HEK293T (cell line): ENCODE data around the gene NAT16.

Source experiments
- CTCF ChIA-PET: fragments of 350-600 bp; formaldehyde crosslinking; extraction: SDS; loops from one replicate; lab custom pipeline; 2021; ENCODE audit warnings: antibody characterized with exemption, inconsistent platforms; lab: Yijun Ruan, JAX
- POLR2A ChIA-PET: fragments of 350-600 bp; formaldehyde crosslinking; extraction: SDS; loops from one replicate; lab custom pipeline; 2020; ENCODE audit warnings: antibody characterized with exemption, inconsistent platforms; lab: Yijun Ruan, JAX
- DNase-seq: peaks from one replicate; pipeline ENCODE4 v3.0.0; 2012; ENCODE audit warnings: mixed read lengths; ENCODE audit errors: extremely low spot score
- ARNT ChIP-seq: fragments of 450-650 bp; IDR thresholded peaks from 2 replicates; pipeline ENCODE4 v1.6.1; 2017; ENCODE audit warnings: mild to moderate bottlenecking
- BHLHE40 ChIP-seq: fragments of 450-650 bp; IDR thresholded peaks from 2 replicates; pipeline ENCODE4 v1.6.1; 2016; ENCODE audit warnings: mild to moderate bottlenecking, moderate library complexity, borderline replicate concordance
- CTBP1 ChIP-seq: fragments of 450-650 bp; IDR thresholded peaks from 2 replicates; pipeline ENCODE4 v1.6.1; 2016; ENCODE audit warnings: borderline replicate concordance
- ELF4 ChIP-seq: fragments of 450-650 bp; IDR thresholded peaks from 2 replicates; pipeline ENCODE4 v1.6.1; 2017; ENCODE audit warnings: antibody characterized with exemption
- FOXA1 ChIP-seq: fragments of 450-650 bp; IDR thresholded peaks from 2 replicates; pipeline ENCODE4 v1.6.1; 2016; ENCODE audit warnings: mild to moderate bottlenecking
- FOXK2 ChIP-seq: fragments of 450-650 bp; IDR thresholded peaks from 2 replicates; pipeline ENCODE4 v1.6.1; 2016; ENCODE audit warnings: mild to moderate bottlenecking
- FOXM1 ChIP-seq: fragments of 450-650 bp; IDR thresholded peaks from 2 replicates; pipeline ENCODE4 v1.6.1; 2017; ENCODE audit warnings: mild to moderate bottlenecking, borderline replicate concordance
- HDGF ChIP-seq: fragments of 450-650 bp; IDR thresholded peaks from 2 replicates; pipeline ENCODE4 v1.6.1; 2017; ENCODE audit warnings: antibody characterized with exemption, borderline replicate concordance
- L3MBTL2 ChIP-seq: fragments of 450-650 bp; conservative IDR thresholded peaks from 2 replicates; pipeline ENCODE4 v1.6.1; 2016; ENCODE audit warnings: mild to moderate bottlenecking
- LEF1 ChIP-seq: fragments of 450-650 bp; IDR thresholded peaks from 2 replicates; pipeline ENCODE4 v1.6.1; 2017; ENCODE audit warnings: mild to moderate bottlenecking, borderline replicate concordance
- NFRKB ChIP-seq: fragments of 450-650 bp; IDR thresholded peaks from 2 replicates; pipeline ENCODE4 v1.6.1; 2016; ENCODE audit warnings: mild to moderate bottlenecking, moderate library complexity
- SP1 ChIP-seq: fragments of 450-650 bp; IDR thresholded peaks from 2 replicates; pipeline ENCODE4 v1.6.1; 2017
- SUZ12 ChIP-seq: fragments of 450-650 bp; IDR thresholded peaks from 2 replicates; pipeline ENCODE4 v1.6.1; 2016; ENCODE audit warnings: mild to moderate bottlenecking
- TARDBP ChIP-seq: fragments of 450-650 bp; IDR thresholded peaks from 2 replicates; pipeline ENCODE4 v1.6.1; 2016
- ZNF384 ChIP-seq: fragments of 450-650 bp; IDR thresholded peaks from 2 replicates; pipeline ENCODE4 v1.6.1; 2016
- TF ChIP-seq, protein P1 (sequence below): fragments of 450-650 bp; IDR thresholded peaks from 2 replicates; pipeline ENCODE4 v1.6.1; 2016

NAT16 gene

DNA sequence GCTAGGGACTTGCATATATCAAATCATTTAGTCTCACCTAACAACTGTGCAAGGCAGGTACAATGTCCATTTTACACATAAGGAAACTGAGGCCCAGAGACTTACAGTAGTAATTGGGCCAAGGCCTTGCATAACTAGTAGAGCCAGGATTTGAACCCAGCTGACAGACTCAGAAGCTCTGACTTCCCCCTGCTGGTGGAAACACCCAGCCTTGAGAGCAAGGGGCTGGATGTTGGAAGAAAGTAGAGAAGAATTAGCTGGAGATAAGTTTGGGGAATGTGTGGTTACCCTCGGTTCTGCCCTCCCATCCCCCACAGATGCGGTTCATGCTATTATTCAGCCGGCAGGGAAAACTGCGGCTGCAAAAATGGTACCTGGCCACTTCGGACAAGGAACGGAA, 23.8 kb downstream of the NAT16 start:
- no peak for TF ChIP-seq SUZ12
- TF ChIP-seq, protein P1, sequence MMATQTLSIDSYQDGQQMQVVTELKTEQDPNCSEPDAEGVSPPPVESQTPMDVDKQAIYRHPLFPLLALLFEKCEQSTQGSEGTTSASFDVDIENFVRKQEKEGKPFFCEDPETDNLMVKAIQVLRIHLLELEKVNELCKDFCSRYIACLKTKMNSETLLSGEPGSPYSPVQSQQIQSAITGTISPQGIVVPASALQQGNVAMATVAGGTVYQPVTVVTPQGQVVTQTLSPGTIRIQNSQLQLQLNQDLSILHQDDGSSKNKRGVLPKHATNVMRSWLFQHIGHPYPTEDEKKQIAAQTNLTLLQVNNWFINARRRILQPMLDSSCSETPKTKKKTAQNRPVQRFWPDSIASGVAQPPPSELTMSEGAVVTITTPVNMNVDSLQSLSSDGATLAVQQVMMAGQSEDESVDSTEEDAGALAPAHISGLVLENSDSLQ: no peak
- DNase-seq: no peak
- CTCF ChIA-PET: interaction anchor here (0.6 to 3.0 kb wide), 4 partner anchors 8 to 36 kb away, joined by 3 to 21 read pairs (median 5); no protein-coding TSS in a partner anchor
- POLR2A ChIA-PET: no interaction called here

DNA sequence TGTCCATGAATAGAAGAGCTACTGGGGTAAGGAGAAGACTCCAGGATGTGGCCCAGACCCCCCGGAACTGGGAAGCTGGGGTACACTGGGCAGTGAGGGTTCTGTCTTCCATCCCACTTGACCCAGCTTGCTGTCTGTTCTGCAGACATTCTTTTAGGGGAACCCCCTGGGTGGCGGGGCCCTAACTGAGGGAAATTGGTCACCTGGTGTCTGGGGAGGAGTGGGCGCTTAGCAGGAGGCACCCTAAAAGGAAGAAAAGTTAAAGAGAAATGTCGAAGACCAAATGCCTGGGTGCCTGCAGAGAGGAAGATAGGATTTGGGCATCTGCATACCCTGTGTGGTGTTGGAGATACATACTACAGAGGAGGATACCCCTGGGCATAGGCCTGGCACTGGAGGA, 24.8 kb downstream of the NAT16 start:
- DNase-seq: no peak
- TF ChIP-seq L3MBTL2: no peak
- no peak for TF ChIP-seq HDGF
- no peak for TF ChIP-seq ARNT
- no peak for TF ChIP-seq FOXM1
- TF ChIP-seq TARDBP: no peak
- no peak for TF ChIP-seq FOXA1
- no peak for TF ChIP-seq BHLHE40
- TF ChIP-seq LEF1: no peak
- no peak for TF ChIP-seq SP1
- TF ChIP-seq, protein P1: no peak
- no peak for TF ChIP-seq SUZ12
- no peak for TF ChIP-seq ZNF384
- ChIA-PET POLR2A (interaction anchor here (0.7 kb wide), 1 partner anchor 65 kb away, joined by 5 read pairs; no protein-coding TSS in a partner anchor), CTCF (interaction anchor here (3.0 kb wide), 1 partner anchor 11 kb away, joined by 21 read pairs; no protein-coding TSS in a partner anchor)

DNA sequence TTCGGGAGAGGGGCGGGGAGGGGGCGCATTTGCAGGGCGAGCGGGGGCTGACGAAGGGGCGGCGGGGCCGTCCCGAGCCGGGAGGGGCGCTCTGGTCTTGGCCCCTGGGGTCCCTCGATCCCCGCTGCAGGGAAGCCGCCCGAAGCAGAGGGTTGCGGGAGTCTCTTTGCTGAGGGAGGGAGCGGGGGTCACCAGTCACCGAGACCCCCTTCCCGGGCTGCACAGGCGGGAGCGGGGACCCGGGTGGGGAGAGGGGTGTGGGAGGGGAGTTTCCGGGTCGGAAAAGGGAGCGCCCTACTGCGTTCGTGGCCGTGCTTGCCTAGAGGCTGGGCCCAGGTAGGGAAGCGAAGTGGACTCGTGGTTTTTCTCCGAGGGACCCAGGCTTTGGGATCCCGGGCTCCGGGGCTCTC, 25.4 kb downstream of the NAT16 start:
- DNase-seq: no peak
- TF ChIP-seq L3MBTL2 (no peak), CTBP1 (no peak), TARDBP (no peak)
- POLR2A ChIA-PET: interaction anchor here (0.7 kb wide), 1 partner anchor 64 kb away, joined by 5 read pairs; no protein-coding TSS in a partner anchor
- CTCF ChIA-PET: no interaction called here

DNA sequence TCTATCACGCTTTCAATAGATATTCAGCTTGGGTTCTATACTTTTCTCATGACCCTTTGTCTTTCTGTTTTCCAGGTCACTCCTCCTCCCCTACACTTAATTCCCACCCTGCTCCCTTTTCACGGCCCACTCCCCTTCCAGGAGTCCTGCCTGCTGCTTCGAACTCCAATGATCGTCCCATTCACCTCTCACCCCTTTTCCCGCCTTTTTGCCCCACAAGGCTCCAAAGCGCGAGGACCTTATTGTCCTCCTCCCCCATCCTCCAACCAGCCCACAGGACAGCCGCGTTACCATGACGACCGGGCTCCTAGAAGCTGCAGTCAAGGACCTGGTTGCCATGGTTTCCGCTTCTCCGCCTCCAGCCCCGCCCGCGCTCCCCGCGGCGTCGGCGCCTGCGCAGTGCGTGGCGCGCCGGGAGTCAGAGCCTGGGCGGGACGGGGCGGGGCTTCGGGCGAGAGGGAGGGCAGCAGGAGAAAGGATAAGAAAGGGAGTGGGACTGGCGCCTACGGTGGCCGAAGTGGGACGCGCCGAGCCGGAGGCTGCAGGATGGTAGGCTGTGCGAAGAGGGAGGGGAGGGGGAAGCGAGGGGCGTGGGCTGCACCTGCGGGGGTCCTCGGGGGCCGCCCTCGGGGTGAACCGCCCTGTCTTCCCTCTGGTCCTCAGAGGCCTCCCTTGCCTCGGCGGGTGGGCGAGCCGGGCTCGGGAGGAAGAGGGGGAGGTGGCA, 26.0 kb downstream of the NAT16 start, which contains the start of gene AP1S1:
Gene AP1S1, plus strand, starts transcription at position 508 of the 724 bp plus-strand sequence. Its CDS starts 39 bp downstream, at position 547.
- TF ChIP-seq SUZ12 (no peak), ZNF384 (no peak), L3MBTL2 (peak; percentile 99), ARNT (no peak)
- POLR2A ChIA-PET: no interaction called here
- peak; percentile 98 for DNase-seq
- CTCF ChIA-PET: no interaction called here

DNA sequence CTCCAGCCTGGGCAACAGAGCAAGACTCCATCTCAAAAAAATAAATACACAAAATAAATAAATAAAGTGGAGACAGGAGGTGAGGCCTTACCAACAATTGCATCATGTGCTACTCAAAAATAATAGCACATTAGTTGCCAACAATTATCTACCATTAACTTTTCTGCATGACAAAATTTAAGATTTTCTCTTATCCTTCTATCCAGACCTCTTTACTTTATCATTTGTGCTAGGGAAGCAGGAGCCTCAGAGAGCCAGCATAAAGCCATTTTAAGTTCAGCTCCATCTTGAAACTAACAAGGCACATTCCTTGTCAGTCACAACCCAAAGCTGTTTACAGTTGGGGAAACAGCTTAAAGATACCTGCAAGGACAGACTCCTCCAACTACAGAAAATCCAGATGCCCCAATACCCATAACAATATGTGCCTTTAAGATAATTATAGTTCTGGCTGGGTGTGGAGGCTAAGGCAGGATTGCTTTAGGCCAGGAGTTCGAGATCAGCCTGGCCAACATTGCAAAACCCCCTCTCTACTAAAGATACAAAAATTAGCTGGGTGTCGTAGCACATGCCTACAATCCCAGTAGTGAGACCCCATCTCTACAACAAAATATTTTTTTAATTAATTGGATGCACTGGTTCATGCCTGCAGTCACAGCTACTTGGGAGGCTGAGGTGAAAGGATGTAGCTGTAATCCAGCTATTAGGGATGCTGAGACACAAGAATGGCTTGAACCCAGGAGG, 28.0 kb downstream of the NAT16 start:
- no peak for DNase-seq
- TF ChIP-seq ELF4 (no peak), ZNF384 (no peak), HDGF (no peak), TARDBP (no peak), SUZ12 (no peak), FOXM1 (no peak), L3MBTL2 (no peak), FOXK2 (no peak), CTBP1 (no peak), NFRKB (no peak), SP1 (no peak), BHLHE40 (no peak), LEF1 (no peak), ARNT (no peak), FOXA1 (no peak)
- TF ChIP-seq, protein P1: no peak
- CTCF ChIA-PET: interaction anchor here (1.8 kb wide), 1 partner anchor 8 kb away, joined by 11 read pairs; no protein-coding TSS in a partner anchor
- POLR2A ChIA-PET: no interaction called here

DNA sequence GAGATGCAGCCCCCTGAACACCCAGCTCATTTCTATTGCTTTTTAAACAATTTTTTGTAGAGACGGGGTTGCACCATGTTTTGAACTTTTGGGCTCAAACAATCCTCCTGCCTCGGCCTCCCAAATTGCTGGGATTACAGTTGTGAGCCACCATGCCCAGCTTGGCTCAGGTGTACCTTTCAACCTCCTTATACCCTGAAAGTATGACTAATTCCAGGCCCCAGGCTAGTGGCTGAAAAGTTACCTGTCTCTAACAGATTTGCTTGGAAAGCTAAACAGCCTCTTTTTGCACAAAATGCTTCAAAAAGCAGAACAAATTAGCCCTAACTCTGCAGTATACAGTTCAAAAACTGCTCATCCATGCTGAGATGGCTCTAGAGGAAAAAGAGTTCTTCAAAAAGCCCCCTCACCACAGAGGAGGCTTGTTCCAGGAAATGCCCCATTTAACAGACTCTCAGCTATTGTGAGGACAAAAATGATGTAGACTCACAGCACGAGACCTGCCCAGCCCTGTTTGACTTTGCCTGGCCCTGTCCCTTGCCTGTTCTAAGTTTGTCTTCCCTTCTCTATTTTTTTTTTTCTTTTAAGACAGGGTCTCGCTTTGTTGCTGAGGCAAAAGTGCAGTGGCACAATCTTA, 39.2 kb downstream of the NAT16 start:
- TF ChIP-seq, protein P1: no peak
- TF ChIP-seq FOXK2 (no peak), TARDBP (no peak), SP1 (no peak), ZNF384 (no peak), BHLHE40 (no peak), FOXA1 (no peak), ELF4 (no peak), SUZ12 (no peak), CTBP1 (no peak), LEF1 (no peak), NFRKB (no peak), L3MBTL2 (no peak), FOXM1 (no peak), ARNT (no peak)
- no peak for DNase-seq
- ChIA-PET POLR2A (interaction anchor here (1.0 to 1.1 kb wide), 2 partner anchors 41 to 77 kb away, joined by 3 read pairs; partner anchors contain the start of gene ZNHIT1), CTCF (interaction anchor here (0.6 to 8.3 kb wide), 4 partner anchors 45 to 414 kb away, joined by 3 to 112 read pairs (median 4); no protein-coding TSS in a partner anchor)
